Kidney epithelial cell (primary cell): ENCODE measurements around the gene GFOD1. TPM values are rescaled to one million over a fixed set of nuclear protein-coding genes. Genes with fewer than 3 reads are reported as not detected.

Experiments used
- DNase-seq: peaks from one replicate; pipeline ENCODE4 v3.0.0-alpha.2; 2010; ENCODE audit warnings: low read depth
- H3K27me3 ChIP-seq: 2 replicates; pipeline ENCODE4 v1.6.0; 2011; ENCODE audit warnings: low read length; ENCODE audit not compliant: control insufficient read depth, insufficient read depth
- H3K36me3 ChIP-seq: 2 replicates; pipeline ENCODE4 v1.5.1; 2011; ENCODE audit warnings: low read length; ENCODE audit not compliant: control insufficient read depth, insufficient read depth
- H3K4me3 ChIP-seq: 2 replicates; pipeline ENCODE4 v1.5.1; 2011; ENCODE audit warnings: low read depth, mild to moderate bottlenecking, control low read depth, low read length
- CTCF ChIP-seq: IDR thresholded peaks from 2 replicates; pipeline ENCODE4 v1.5.1; 2011; ENCODE audit warnings: mild to moderate bottlenecking, moderate library complexity, low read length, control low read depth, inconsistent platforms; ENCODE audit not compliant: insufficient read depth, poor library complexity, severe bottlenecking
- total RNA-seq: library from RNA; depleted of rRNA; stranded (reverse); fragments of >200 nt; gene quantifications from 2 replicates; pipeline ENCODE4 v1.2.3, GENCODE V29; 2015

GFOD1 gene
- total RNA-seq, 1 donor from 2014 or later: 0.75 TPM

GRCh38 chr6:13339863-13340630 lies 147.4 kb downstream of the GFOD1 start:
- H3K36me3 ChIP-seq: no peaks in the 10 kb centered on the region
- H3K27me3 ChIP-seq: peaks cover 2% of the 10 kb centered on the region
- no peak overlapping the region for H3K4me3 ChIP-seq
- TF ChIP-seq CTCF: no peak
- DNase-seq: no peak

GRCh38 chr6:13338038-13338437 lies 149.4 kb downstream of the GFOD1 start:
- DNase-seq: no peak
- Histone ChIP-seq H3K4me3 (no peak overlapping the region), H3K36me3 (no peaks in the 10 kb centered on the region), H3K27me3 (peaks cover 2% of the 10 kb centered on the region)
- TF ChIP-seq CTCF: no peak

GRCh38 chr6:13336553-13336952 lies 150.8 kb downstream of the GFOD1 start:
- H3K27me3 ChIP-seq: peaks cover under 1% of the 10 kb centered on the region
- no peak overlapping the region for H3K4me3 ChIP-seq
- peak; percentile 89 for TF ChIP-seq CTCF
- no peak for DNase-seq
- no peaks in the 10 kb centered on the region for H3K36me3 ChIP-seq

- H3K4me3 ChIP-seq: no peak overlapping the region
- H3K27me3 ChIP-seq: no peaks in the 10 kb centered on the region
- no peak for DNase-seq
- no peak for TF ChIP-seq CTCF
- no peaks in the 10 kb centered on the region for H3K36me3 ChIP-seq
These were observed 152.4 kb downstream of the GFOD1 start for GRCh38 chr6:13334953-13335352.

GRCh38 chr6:13332349-13332706 lies 155.1 kb downstream of the GFOD1 start:
- TF ChIP-seq CTCF: no peak
- Histone ChIP-seq H3K4me3 (no peak overlapping the region), H3K27me3 (no peaks in the 10 kb centered on the region), H3K36me3 (no peaks in the 10 kb centered on the region)
- DNase-seq: no peak
